ENCODE measurements around the gene CBLN1. TPM values are rescaled to one million over a fixed set of nuclear protein-coding genes. Genes with fewer than 3 reads are reported as not detected.

Gene CBLN1
- total RNA-seq, 1 experiment from 2014 or later: 5.6 TPM

GRCh38 chr16:49260956-49261530 lies 20.6 kb downstream of the CBLN1 start:
- ATAC-seq: no peak
- peaks cover 11% of the 10 kb centered on the region for H3K4me1 Mint-ChIP-seq
- H3K27me3 Mint-ChIP-seq (ENCODE audit: low read depth): no peaks in the 10 kb centered on the region; the same call in none of the 2 replicates
- H3K4me3 Mint-ChIP-seq: no peak overlapping the region
- H3K36me3 Mint-ChIP-seq: no peaks in the 10 kb centered on the region
- TF ChIP-seq NFYB (CRISPR knock-in tag; conservative IDR thresholded peaks at IDR 0.05; ENCODE audit: low read depth) (no peak), ARID4B (CRISPR knock-in tag; IDR thresholded peaks at IDR 0.05; ENCODE audit: borderline replicate concordance) (no peak), E2F5 (CRISPR knock-in tag; IDR thresholded peaks at IDR 0.05) (no peak), MYBL2 (CRISPR knock-in tag; IDR thresholded peaks at IDR 0.05) (no peak), E2F4 (CRISPR knock-in tag; IDR thresholded peaks at IDR 0.05; ENCODE audit: borderline replicate concordance, low read depth) (no peak), ZNF671 (CRISPR knock-in tag; IDR thresholded peaks at IDR 0.05) (no peak), JAZF1 (CRISPR knock-in tag; IDR thresholded peaks at IDR 0.05) (no peak), TEAD1 (CRISPR knock-in tag; IDR thresholded peaks at IDR 0.05) (no peak), ZNF317 (CRISPR knock-in tag; IDR thresholded peaks at IDR 0.05; ENCODE audit: borderline replicate concordance, low read depth) (no peak), NR2C2 (CRISPR knock-in tag; IDR thresholded peaks at IDR 0.05) (no peak), USF1 (CRISPR knock-in tag; IDR thresholded peaks at IDR 0.05) (no peak), GTF2I (CRISPR knock-in tag; conservative IDR thresholded peaks at IDR 0.05) (no peak), FOXJ3 (CRISPR knock-in tag; IDR thresholded peaks at IDR 0.05; ENCODE audit: borderline replicate concordance) (no peak), OVOL2 (CRISPR knock-in tag; IDR thresholded peaks at IDR 0.05; ENCODE audit: borderline replicate concordance) (no peak), ZNF512 (CRISPR knock-in tag; IDR thresholded peaks at IDR 0.05; ENCODE audit: borderline replicate concordance) (no peak), E2F1 (CRISPR knock-in tag; IDR thresholded peaks at IDR 0.05) (no peak), ELF4 (CRISPR knock-in tag; IDR thresholded peaks at IDR 0.05; ENCODE audit: low read depth) (no peak)
- H3K9me3 Mint-ChIP-seq: peaks cover 5% of the 10 kb centered on the region
- no peak for DNase-seq (ENCODE audit: low spot score)
- ChIA-PET CTCF (no interaction called here), POLR2A (no interaction called here)
- H3K27ac Mint-ChIP-seq: no peak overlapping the region

Measured in WTC11 (cell line).